BLaER1 treated with 17β-estradiol and CSF1 and Interleukin-3, amounts not matched to agents 10 nM and 100 nM (cell line): ENCODE results near the gene CORO1C.
"Not testable (repeated sequence)": the region's sequence is repeated elsewhere in the genome, so short reads cannot be mapped to it uniquely, and the experiment has no call there.

Experiments
- H3K27ac ChIP-seq, 11 experiments: shearing (Covaris generic); formaldehyde crosslinking; 2 replicates each; pipeline ENCODE4 v1.8.1; 2022
- H3K27me3 ChIP-seq, 11 experiments: shearing (Covaris generic); formaldehyde crosslinking; 2 replicates each; pipeline ENCODE4 v1.8.1; 2022
- H3K36me3 ChIP-seq, 11 experiments: shearing (Covaris generic); formaldehyde crosslinking; 2 replicates each; pipeline ENCODE4 v1.8.1; 2022
- H3K4me1 ChIP-seq, 10 experiments: shearing (Covaris generic); formaldehyde crosslinking; 2 replicates each; pipeline ENCODE4 v1.8.1; 2022
- H3K4me2 ChIP-seq, 11 experiments: shearing (Covaris generic); formaldehyde crosslinking; 2 replicates each; pipeline ENCODE4 v1.8.1; 2022
- H3K4me3 ChIP-seq, 10 experiments: shearing (Covaris generic); formaldehyde crosslinking; 2 replicates each; pipeline ENCODE4 v1.8.1; 2022
- H3K9ac ChIP-seq, 11 experiments: shearing (Covaris generic); formaldehyde crosslinking; 2 replicates each; pipeline ENCODE4 v1.8.1; 2022
- H3K9me3 ChIP-seq, 11 experiments: shearing (Covaris generic); formaldehyde crosslinking; replicated peaks in 1 of 11; 2 replicates each; pipeline ENCODE4 v1.8.1; 2022
- H4K20me1 ChIP-seq, 11 experiments: shearing (Covaris generic); formaldehyde crosslinking; 2 replicates each; pipeline ENCODE4 v1.8.1; 2022
- Cebpa-rat ChIP-seq, 11 experiments: shearing (Covaris generic); IDR thresholded peaks; 2 replicates each; pipeline ENCODE4 v1.8.1; 2022

The CORO1C gene

GRCh38 chr12:108666401-108666881, 64.9 kb downstream of the CORO1C start:
- Histone ChIP-seq H4K20me1 (peaks cover 0 to 96% (median 0%) of the 10 kb centered on the region in 11 experiments; a peak in 8 of 22 replicates), H3K4me3 (no peak overlapping the region), H3K4me2 (peak overlapping the region; percentile 0 to 90 (median 67); a peak in 15 of 22 replicates), H3K9ac (peak overlapping the region in 8 of 11 experiments; percentile 21 to 82 (median 66); a peak in 12 of 22 replicates), H3K27ac (peak overlapping the region; percentile 45 to 94 (median 88); a peak in 20 of 22 replicates), H3K36me3 (peaks cover 0 to 29% (median 9%) of the 10 kb centered on the region in 11 experiments; a peak in 19 of 22 replicates), H3K27me3 (no peaks in the 10 kb centered on the region), H3K9me3 (no peaks in the 10 kb centered on the region), H3K4me1 (peaks cover 36 to 62% (median 48%) of the 10 kb centered on the region in 10 experiments)
- no peak for TF ChIP-seq Cebpa-rat (IDR thresholded peaks at IDR 0.05)

DNA sequence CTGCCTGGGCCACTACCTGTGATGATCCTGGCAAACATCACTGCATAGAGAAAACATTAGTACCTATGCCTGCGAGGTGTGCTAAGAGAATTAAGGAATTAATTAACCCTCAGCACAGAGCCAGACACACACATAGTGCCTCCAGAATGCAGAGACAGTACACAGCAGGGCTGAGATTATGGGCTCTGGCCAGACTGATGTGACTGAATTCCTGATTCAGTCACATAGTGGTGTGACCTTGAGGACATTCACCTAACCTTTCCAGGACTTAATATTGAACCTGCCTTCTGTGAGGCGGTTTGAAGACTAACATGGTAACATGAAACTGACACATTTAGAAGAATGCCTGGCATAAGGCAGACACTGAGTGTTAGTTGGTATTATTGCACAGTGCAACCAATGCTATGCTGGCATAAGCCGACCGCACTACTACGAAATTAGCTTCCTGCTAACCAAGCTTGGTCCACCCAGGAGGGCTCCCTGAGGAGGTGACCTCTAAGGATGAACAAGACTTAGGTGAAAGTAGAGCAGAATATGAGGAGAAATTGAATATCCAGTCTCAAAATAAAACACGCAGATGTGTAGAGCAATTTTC, 65.6 kb downstream of the CORO1C start:
- TF ChIP-seq Cebpa-rat (IDR thresholded peaks at IDR 0.05): no peak
- Histone ChIP-seq H3K9me3 (no peaks in the 10 kb centered on the region), H3K4me3 (no peak overlapping the region), H3K27me3 (no peaks in the 10 kb centered on the region), H3K36me3 (peaks cover under 1 to 37% (median 12%) of the 10 kb centered on the region in 11 experiments; a peak in 19 of 22 replicates), H3K27ac (peak overlapping the region; percentile 46 to 94 (median 88); a peak in 21 of 22 replicates), H4K20me1 (peaks cover 0 to 94% (median 0%) of the 10 kb centered on the region in 11 experiments; a peak in 7 of 22 replicates), H3K4me1 (peaks cover 36 to 62% (median 48%) of the 10 kb centered on the region in 10 experiments), H3K4me2 (peak overlapping the region in 10 of 11 experiments; percentile 34 to 90 (median 80); a peak in 17 of 22 replicates), H3K9ac (peak overlapping the region; percentile 33 to 82 (median 69); a peak in 19 of 22 replicates)

- peaks cover 0 to 94% (median 0%) of the 10 kb centered on the region in 11 experiments; a peak in 7 of 22 replicates for H4K20me1 ChIP-seq
- peak in 9 of 11 experiments; percentile 44 to 87 (median 76); a peak in 13 of 22 replicates for TF ChIP-seq Cebpa-rat (IDR thresholded peaks at IDR 0.05)
- no peaks in the 10 kb centered on the region for H3K27me3 ChIP-seq
- H3K27ac ChIP-seq: peak overlapping the region; percentile 66 to 94 (median 88)
- H3K9me3 ChIP-seq: no peaks in the 10 kb centered on the region
- H3K9ac ChIP-seq: peak overlapping the region; percentile 65 to 82 (median 76)
- H3K4me1 ChIP-seq: peaks cover 36 to 62% (median 48%) of the 10 kb centered on the region in 10 experiments
- peak overlapping the region in 4 of 10 experiments; percentile 15 to 36 (median 24); a peak in 6 of 20 replicates for H3K4me3 ChIP-seq
- H3K4me2 ChIP-seq: peak overlapping the region; percentile 67 to 90 (median 79)
- H3K36me3 ChIP-seq: peaks cover 5 to 40% (median 21%) of the 10 kb centered on the region in 11 experiments; a peak in 20 of 22 replicates
These were observed 66.7 kb downstream of the CORO1C start for GRCh38 chr12:108664338-108665258.

DNA sequence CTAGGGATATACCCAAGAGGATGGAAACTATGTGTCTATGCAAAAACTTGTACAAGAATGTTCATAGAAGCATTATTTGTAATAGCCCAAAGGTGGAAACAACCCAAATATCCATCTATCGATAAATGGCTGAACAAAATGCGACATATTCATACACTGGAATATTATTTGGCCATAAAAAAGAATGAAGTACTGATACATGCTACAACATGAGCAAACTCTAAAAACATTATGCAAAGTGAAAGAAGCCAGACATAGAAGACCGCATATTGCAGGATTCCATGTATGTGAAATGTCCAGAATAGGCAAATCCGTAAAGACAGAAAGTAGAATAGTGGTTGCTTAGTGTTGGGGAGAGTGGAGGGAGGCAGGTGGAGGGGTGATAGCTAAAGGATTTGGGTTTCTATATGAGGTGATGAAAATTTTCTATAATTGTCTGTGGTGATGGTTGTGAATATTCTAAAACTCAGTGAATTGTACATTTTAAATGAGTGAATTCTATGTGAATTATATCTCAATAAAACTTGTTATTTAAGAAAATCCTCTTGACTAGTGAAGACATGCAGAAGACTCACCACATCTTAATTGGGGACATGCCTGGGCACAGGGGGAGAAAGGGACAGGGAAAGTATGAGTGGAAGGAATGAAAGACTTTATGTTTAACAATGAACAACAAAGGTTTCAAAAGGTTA, 67.8 kb downstream of the CORO1C start:
- H3K4me3 ChIP-seq: no peak overlapping the region
- no peak for TF ChIP-seq Cebpa-rat (IDR thresholded peaks at IDR 0.05)
- H3K27me3 ChIP-seq: no peaks in the 10 kb centered on the region
- H4K20me1 ChIP-seq: peaks cover 0 to 89% (median 0%) of the 10 kb centered on the region in 11 experiments; a peak in 7 of 22 replicates
- H3K9ac ChIP-seq: peak overlapping the region in 9 of 11 experiments; percentile 65 to 82 (median 75); a peak in 14 of 22 replicates
- peak overlapping the region; percentile 66 to 94 (median 88); a peak in 21 of 22 replicates for H3K27ac ChIP-seq
- H3K36me3 ChIP-seq: peaks cover 13 to 52% (median 32%) of the 10 kb centered on the region in 11 experiments
- peak overlapping the region; percentile 67 to 90 (median 79); a peak in 14 of 22 replicates for H3K4me2 ChIP-seq
- no peaks in the 10 kb centered on the region for H3K9me3 ChIP-seq
- H3K4me1 ChIP-seq: peaks cover 36 to 57% (median 48%) of the 10 kb centered on the region in 10 experiments

DNA sequence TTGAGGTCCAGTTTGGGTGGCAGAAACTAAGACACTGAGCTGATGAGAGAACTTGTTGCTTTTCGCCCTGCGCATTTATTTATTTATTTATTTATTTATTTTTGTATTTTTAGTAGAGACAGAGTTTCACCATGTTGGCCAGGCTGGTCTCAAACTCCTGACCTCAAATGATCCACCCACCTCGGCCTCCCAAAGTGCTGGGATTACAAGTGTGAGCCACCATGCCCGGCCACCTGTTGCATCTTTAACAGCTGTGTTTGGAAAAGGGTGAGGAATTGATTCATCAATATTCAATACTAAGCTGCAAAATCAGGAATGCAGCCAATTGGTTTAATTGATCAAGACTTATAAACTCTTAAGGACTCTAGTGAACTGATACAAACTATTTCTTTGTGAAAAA, 73.2 kb downstream of the CORO1C start:
- H3K9ac ChIP-seq, H3K4me3 ChIP-seq, H3K27me3 ChIP-seq, H3K27ac ChIP-seq, H3K9me3 ChIP-seq, H3K4me2 ChIP-seq, H3K4me1 ChIP-seq: not testable (repeated sequence)
- Histone ChIP-seq H3K36me3 (peaks cover 45 to 97% (median 73%) of the 10 kb centered on the region in 11 experiments), H4K20me1 (peaks cover 0 to 69% (median 0%) of the 10 kb centered on the region in 11 experiments; a peak in 5 of 22 replicates)

DNA sequence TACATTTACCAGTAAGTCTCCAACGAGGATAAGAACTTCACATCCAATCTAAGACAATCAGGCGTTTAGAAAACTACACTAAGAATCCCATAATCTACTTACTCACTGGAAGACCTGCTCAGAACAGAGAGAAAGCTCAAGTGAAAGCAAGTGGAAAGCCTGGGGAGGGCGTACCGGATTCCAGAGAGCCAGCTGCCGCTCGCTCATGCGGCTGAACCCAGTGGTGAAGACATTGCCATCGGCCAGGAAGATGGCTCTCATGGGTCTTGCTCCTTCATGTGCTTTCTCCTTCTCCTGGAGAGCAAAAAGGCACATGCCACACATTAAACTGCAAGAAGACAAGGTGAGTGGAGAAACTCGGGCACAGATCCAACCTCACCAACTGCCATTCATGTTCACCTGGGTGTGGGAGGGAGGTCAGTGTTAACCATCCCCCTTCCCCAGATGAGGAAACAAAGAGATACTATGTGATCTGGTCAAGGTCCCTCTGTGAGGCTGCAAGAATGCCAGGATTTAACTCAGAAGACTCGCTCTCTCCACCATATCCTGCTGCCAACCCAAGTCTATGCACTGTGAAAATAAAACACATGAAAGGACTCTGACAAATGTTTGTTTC, 74.1 kb downstream of the CORO1C start:
- peaks cover 0 to 8% (median 0%) of the 10 kb centered on the region in 10 experiments; a peak in 4 of 20 replicates for H3K4me1 ChIP-seq
- TF ChIP-seq Cebpa-rat (IDR thresholded peaks at IDR 0.05): no peak
- peaks cover 48 to 98% (median 80%) of the 10 kb centered on the region in 11 experiments for H3K36me3 ChIP-seq

DNA sequence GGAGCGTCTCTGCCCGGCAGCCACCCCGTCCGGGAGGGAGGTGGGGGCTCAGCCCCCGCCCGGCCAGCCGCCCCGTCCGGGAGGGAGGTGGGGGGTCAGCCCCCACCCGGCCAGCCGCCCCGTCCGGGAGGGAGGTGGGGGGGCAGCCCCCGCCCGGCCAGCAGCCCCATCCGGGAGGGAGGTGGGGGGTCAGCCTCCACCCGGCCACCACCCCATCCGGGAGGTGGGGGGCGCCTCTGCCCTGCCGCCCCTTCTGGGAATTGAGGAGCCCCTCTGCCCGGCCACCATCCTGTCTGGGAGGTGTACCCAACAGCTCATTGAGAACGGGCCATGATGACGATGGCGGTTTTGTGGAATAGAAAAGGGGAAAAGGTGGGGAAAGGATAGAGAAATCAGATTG, 75.1 kb downstream of the CORO1C start:
- peaks cover 57 to 98% (median 80%) of the 10 kb centered on the region in 11 experiments for H3K36me3 ChIP-seq

More for the DNA sequence above, 74.1 kb downstream of the CORO1C start:
- Histone ChIP-seq H3K9ac (no peak overlapping the region), H3K27me3 (no peaks in the 10 kb centered on the region), H4K20me1 (peaks cover 0 to 69% (median 0%) of the 10 kb centered on the region in 11 experiments; a peak in 5 of 22 replicates), H3K4me2 (peak overlapping the region in 1 of 11 experiments; percentile 0; a peak in 1 of 22 replicates), H3K27ac (peak overlapping the region in 1 of 11 experiments; percentile 6; a peak in 3 of 22 replicates), H3K9me3 (peaks cover 0 to 5% (median 0%) of the 10 kb centered on the region in 11 experiments; a peak in 4 of 22 replicates), H3K4me3 (no peak overlapping the region)

GRCh38 chr12:108655812-108656175, 75.5 kb downstream of the CORO1C start:
- not testable (repeated sequence) for H3K4me2 ChIP-seq, H3K4me1 ChIP-seq, H3K4me3 ChIP-seq, H3K9ac ChIP-seq, H3K27ac ChIP-seq, H3K27me3 ChIP-seq, H3K9me3 ChIP-seq
- peaks cover 0 to 59% (median 0%) of the 10 kb centered on the region in 11 experiments; a peak in 4 of 22 replicates for H4K20me1 ChIP-seq
- peaks cover 61 to 98% (median 85%) of the 10 kb centered on the region in 11 experiments for H3K36me3 ChIP-seq

More for the DNA sequence above, 75.1 kb downstream of the CORO1C start:
- peaks cover 0 to 62% (median 0%) of the 10 kb centered on the region in 11 experiments; a peak in 4 of 22 replicates for H4K20me1 ChIP-seq
- not testable (repeated sequence) for H3K4me3 ChIP-seq, H3K4me2 ChIP-seq, H3K9me3 ChIP-seq, H3K4me1 ChIP-seq, H3K27me3 ChIP-seq, H3K27ac ChIP-seq, H3K9ac ChIP-seq

- H3K9me3 ChIP-seq, H3K27ac ChIP-seq, H3K9ac ChIP-seq, H3K4me1 ChIP-seq, H3K4me2 ChIP-seq, H3K4me3 ChIP-seq, H3K27me3 ChIP-seq: not testable (repeated sequence)
- Histone ChIP-seq H3K36me3 (peaks cover 66 to 98% (median 86%) of the 10 kb centered on the region in 11 experiments), H4K20me1 (peaks cover 0 to 49% (median 0%) of the 10 kb centered on the region in 11 experiments; a peak in 4 of 22 replicates)
These were observed 76.7 kb downstream of the CORO1C start for GRCh38 chr12:108654622-108655021.
